Retinal pigment epithelial cell (primary cell): Measurements from ENCODE around the gene ZSWIM6.

ENCODE experiments used
- DNase-seq: peaks from one replicate; pipeline ENCODE4 v3.0.0-alpha.2; 2010; ENCODE audit warnings: low read depth
- H3K4me3 ChIP-seq: 2 replicates; pipeline ENCODE4 v1.5.1; 2011; ENCODE audit warnings: mild to moderate bottlenecking, low read length, control low read depth, moderate library complexity
- TF ChIP-seq, protein P1 (sequence below): conservative IDR thresholded peaks from 2 replicates; pipeline ENCODE4 v1.5.1; 2011; ENCODE audit warnings: low read depth, low read length, control low read depth, inconsistent platforms

The ZSWIM6 gene

DNA sequence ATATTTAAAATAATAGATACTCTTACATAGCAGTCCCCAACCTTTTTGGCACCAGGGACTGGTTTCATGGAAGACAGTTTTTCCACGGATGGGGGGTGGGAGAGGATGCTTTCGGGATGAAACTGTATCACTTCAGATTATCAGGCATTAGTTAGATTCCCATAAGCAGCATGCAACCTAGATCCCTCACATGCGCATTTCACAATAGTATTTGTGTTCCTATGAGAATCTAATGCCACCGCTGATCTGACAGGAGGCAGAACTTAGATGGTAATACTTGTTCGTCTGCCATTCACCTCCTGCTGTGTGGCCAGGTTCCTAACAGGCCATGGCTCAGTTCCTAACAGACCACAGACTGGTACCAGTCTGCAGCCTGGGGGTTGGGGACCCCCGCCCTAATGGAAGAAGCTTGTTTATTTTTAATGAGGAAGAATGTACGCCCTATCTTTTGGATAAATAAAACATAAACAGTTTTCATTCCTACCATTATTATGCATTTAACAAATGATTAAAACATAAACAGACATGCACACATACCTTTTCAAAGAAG is 187.7 kb downstream of the ZSWIM6 start:
- TF ChIP-seq, protein P1, sequence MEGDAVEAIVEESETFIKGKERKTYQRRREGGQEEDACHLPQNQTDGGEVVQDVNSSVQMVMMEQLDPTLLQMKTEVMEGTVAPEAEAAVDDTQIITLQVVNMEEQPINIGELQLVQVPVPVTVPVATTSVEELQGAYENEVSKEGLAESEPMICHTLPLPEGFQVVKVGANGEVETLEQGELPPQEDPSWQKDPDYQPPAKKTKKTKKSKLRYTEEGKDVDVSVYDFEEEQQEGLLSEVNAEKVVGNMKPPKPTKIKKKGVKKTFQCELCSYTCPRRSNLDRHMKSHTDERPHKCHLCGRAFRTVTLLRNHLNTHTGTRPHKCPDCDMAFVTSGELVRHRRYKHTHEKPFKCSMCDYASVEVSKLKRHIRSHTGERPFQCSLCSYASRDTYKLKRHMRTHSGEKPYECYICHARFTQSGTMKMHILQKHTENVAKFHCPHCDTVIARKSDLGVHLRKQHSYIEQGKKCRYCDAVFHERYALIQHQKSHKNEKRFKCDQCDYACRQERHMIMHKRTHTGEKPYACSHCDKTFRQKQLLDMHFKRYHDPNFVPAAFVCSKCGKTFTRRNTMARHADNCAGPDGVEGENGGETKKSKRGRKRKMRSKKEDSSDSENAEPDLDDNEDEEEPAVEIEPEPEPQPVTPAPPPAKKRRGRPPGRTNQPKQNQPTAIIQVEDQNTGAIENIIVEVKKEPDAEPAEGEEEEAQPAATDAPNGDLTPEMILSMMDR: no peak
- no peak overlapping the region for H3K4me3 ChIP-seq
- DNase-seq: no peak

DNA sequence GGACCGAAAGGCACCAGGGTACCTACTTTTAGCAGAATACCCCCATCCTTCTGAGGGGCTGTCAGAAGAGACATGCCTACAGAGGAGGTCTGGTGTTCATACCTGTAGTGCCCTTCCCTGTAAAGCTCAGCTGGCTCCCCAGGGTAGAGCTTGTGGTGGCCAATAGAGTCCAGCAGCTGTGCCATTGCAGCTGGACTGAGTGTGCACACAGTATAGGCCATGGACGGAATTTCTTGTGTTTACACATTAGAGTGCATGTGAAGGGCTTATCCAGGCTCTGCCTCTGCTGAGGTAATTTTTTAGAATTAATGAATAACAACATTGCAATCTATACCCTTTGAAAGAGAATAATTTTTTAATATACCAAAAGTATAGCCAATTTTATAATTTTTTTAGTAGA is 191.0 kb downstream of the ZSWIM6 start:
- TF ChIP-seq, protein P1: no peak
- no peak for DNase-seq
- H3K4me3 ChIP-seq: no peak overlapping the region

DNA sequence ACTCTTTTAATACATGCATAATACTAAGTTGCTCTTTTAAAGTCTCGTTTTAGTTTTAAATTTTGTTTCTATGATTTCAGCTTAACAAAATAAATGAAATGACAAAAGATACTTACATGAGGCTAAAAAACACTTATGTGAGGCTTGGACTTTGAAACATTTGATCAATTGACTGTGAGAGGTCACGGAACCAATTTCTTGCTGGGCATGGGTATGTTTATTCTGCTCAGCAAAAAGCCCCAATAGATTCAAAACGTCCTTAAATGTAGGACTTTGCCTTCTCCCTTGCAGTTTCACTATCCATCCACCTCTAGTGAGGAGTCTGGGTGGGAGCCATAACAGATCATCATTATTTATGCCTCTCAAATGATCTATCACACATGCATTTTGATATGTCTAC is 191.9 kb downstream of the ZSWIM6 start:
- TF ChIP-seq, protein P1: no peak
- DNase-seq: no peak
- no peak overlapping the region for H3K4me3 ChIP-seq

DNA sequence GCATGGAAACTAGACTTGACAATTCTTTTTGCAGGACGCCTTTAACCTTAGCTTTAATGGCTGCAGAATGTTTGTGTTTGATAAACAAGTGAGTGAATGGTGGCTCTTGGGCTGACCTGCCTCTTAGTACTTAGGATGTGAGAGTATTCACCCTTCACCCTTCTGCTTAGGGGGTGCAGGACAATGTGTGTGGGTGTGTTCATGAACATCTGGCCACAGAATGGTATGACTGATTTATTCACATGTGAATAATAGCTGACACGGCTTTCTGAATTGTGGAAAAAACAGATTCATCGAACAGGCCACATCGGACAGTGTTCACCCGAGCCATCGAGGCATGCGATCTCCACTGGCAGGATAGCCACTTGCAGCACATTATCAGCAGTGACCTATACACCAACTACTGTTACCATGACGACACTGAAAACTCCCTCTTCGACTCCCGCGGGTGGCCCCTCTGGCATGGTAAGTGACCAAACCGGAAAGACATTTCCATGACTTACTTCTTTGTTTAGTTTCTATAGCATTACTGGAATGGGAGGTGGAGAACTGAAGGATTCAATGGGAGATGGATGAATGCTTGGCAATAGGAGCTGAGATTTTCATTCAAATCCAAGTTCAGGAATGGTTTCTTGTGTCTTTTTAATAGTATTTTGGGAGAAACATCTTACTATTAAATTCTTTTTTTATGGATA is 193.6 kb downstream of the ZSWIM6 start:
- no peak for DNase-seq
- TF ChIP-seq, protein P1: no peak
- no peak overlapping the region for H3K4me3 ChIP-seq

- TF ChIP-seq, protein P1: no peak
- DNase-seq: no peak
- H3K4me3 ChIP-seq: no peak overlapping the region
Measured at GRCh38 chr5:61526207-61526519, 194.1 kb downstream of the ZSWIM6 start.

DNA sequence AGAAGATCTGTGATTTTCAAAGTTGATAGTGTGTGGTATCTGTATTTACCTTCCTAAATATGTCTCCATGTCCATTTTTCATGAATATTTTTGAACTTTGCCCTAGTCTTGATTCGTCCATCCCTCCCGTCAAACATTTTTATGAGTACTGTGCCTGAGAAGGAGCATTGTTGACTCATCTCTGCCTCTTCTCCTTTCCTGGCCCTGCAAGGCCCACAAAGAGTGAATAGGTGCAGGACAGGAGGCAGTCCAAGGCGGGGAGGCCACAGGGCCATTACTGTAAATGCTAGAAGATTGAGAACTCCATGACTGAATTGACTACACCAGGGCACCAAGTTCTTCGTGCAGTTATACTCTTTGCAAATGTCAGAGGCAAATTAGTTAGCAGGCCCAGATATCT is 200.9 kb downstream of the ZSWIM6 start:
- DNase-seq: no peak
- TF ChIP-seq, protein P1: no peak
- no peak overlapping the region for H3K4me3 ChIP-seq

DNA sequence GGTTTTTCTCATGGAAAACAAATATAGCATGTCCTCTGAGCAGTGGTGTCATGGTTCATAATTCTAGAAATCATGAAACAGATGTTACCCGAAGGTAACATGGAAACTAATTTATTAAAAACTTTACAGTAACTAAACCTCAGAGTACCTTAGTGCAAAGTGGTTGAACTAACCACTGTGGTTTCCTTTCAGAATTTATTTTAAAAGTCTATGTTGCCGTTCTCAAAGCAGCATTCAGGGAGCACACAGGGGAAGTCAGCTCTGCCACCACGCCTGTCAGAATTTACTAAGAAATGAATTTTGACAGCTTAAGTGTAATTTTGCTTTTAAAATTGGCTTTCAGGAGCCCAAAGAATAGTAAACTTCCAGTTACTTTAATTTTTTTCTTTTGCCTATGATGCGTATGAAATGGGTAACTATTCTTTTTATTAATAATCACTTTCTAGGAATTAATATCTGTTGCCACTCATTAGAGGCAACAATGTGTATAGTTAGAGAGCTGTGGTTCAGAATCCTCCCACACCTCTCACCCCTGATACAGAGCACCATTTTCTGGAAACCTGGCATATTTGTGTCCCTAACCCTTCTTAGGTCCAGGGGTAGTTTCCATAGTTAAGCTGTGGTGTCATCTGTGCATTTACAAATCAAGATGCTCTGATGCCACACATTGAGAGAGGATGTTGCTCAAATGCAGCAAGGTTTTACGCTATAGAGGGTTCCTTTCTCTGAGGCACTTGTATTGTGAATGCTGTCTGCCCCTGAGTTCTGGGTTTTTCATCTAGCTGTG is 202.6 kb downstream of the ZSWIM6 start:
- no peak overlapping the region for H3K4me3 ChIP-seq
- DNase-seq: no peak
- TF ChIP-seq, protein P1: no peak
